H1 (cell line): ENCODE data around the gene KCTD16. TPM values are rescaled to one million over a fixed set of nuclear protein-coding genes. Genes with fewer than 3 reads are reported as not detected.

Experiments
- CTCF ChIA-PET: fragments of 300-600 bp; sonication (Branson Sonifier 250); formaldehyde crosslinking; loops from one replicate; lab custom pipeline; 2021; ENCODE audit not compliant: partially characterized antibody; lab: Charles Lee
- POLR2A ChIA-PET: fragments of 300-600 bp; sonication (Branson Sonifier 250); formaldehyde crosslinking; loops from one replicate; lab custom pipeline; 2021; ENCODE audit warnings: inconsistent platforms; ENCODE audit not compliant: partially characterized antibody; lab: Charles Lee
- DNase-seq, 2 experiments: peaks; one replicate each; pipeline versions ENCODE4 v3.0.0 to v3.0.0-alpha.2; 2010 to 2022; ENCODE audit warnings: low spot score in 2 of 2, low read depth in 1 of 2, mixed read lengths in 1 of 2
- FAIRE-seq: peaks from 2 replicates; lab custom pipeline; 2011; peaks lifted over from hg19 to GRCh38; lab: Jason Lieb, UNC
- H2AFZ ChIP-seq: 2 replicates; pipeline ENCODE4 v1.8.1; 2012; ENCODE audit warnings: low read length, inconsistent platforms
- H2AK5ac ChIP-seq: 2 replicates; pipeline ENCODE4 v1.6.1; 2013; ENCODE audit warnings: low read depth, low read length
- H2BK120ac ChIP-seq: replicated peaks from 2 replicates; pipeline ENCODE3; 2013; ENCODE audit warnings: low read depth, low read length, inconsistent platforms
- H2BK12ac ChIP-seq: 2 replicates; pipeline ENCODE4 v1.6.1; 2013; ENCODE audit warnings: low read depth, low read length
- H2BK15ac ChIP-seq: 2 replicates; pipeline ENCODE4 v1.6.1; 2013; ENCODE audit warnings: low read length
- H2BK20ac ChIP-seq: 2 replicates; pipeline ENCODE4 v1.6.1; 2013; ENCODE audit warnings: low read length
- H2BK5ac ChIP-seq: 2 replicates; pipeline ENCODE4 v1.6.1; 2013; ENCODE audit warnings: low read depth, low read length
- H3K14ac ChIP-seq: 2 replicates; pipeline ENCODE4 v1.6.1; 2013; ENCODE audit warnings: inconsistent platforms; ENCODE audit not compliant: insufficient read length
- H3K18ac ChIP-seq: 2 replicates; pipeline ENCODE4 v1.6.1; 2013; ENCODE audit warnings: low read length; ENCODE audit errors: extremely low read depth
- H3K23ac ChIP-seq: 2 replicates; pipeline ENCODE4 v1.6.1; 2013; ENCODE audit warnings: inconsistent platforms; ENCODE audit not compliant: insufficient read length
- H3K23me2 ChIP-seq: 2 replicates; pipeline ENCODE4 v1.6.1; 2013; ENCODE audit warnings: low read depth, low read length
- H3K27ac ChIP-seq: 2 replicates; pipeline ENCODE4 v1.6.1; 2011; ENCODE audit warnings: low read depth, low read length, inconsistent platforms
- H3K27me3 ChIP-seq, 4 experiments: replicated peaks in 1 of 4; 1 replicate in 1 of 4; 2 replicates in 3 of 4; pipeline versions ENCODE4 v1.6.1 to v1.8.1; 2011 to 2013; ENCODE audit warnings: low read length in 3 of 4, mild to moderate bottlenecking in 3 of 4, inconsistent platforms in 2 of 4, mixed read lengths in 2 of 4, moderate library complexity in 1 of 4; ENCODE audit not compliant: control insufficient read depth in 3 of 4, insufficient read depth in 3 of 4; ENCODE audit errors: extremely low read depth in 1 of 4
- H3K36me3 ChIP-seq, 4 experiments: 2 replicates each; pipeline versions ENCODE4 v1.6.1 to v1.8.1; 2011 to 2013; ENCODE audit warnings: mild to moderate bottlenecking in 4 of 4, low read length in 3 of 4, moderate library complexity in 2 of 4, control low read depth in 1 of 4, inconsistent platforms in 1 of 4; ENCODE audit not compliant: insufficient read depth in 4 of 4, control insufficient read depth in 2 of 4
- H3K4ac ChIP-seq: replicated peaks from 2 replicates; pipeline ENCODE3; 2013; ENCODE audit warnings: low read length, low read depth, mixed read lengths, inconsistent platforms; ENCODE audit not compliant: insufficient read length
- H3K4me1 ChIP-seq, 4 experiments: replicated peaks in 1 of 4; 1 replicate in 1 of 4; 2 replicates in 3 of 4; pipeline versions ENCODE4 v1.6.1 to v1.8.1; 2011 to 2013; ENCODE audit warnings: low read length in 3 of 4, inconsistent platforms in 2 of 4, mixed read lengths in 1 of 4; ENCODE audit not compliant: insufficient read depth in 4 of 4, control insufficient read depth in 3 of 4
- H3K4me2 ChIP-seq, 2 experiments: 2 replicates each; pipeline versions ENCODE4 v1.6.1 to v1.8.1; 2011 to 2013; ENCODE audit warnings: low read depth in 2 of 2, low read length in 2 of 2, control low read depth in 1 of 2, inconsistent platforms in 1 of 2, mild to moderate bottlenecking in 1 of 2; ENCODE audit not compliant: insufficient read depth in 1 of 2
- H3K4me3 ChIP-seq, 4 experiments: fragments of 200-600, 300-600 bp in 1 of 4; sonication (generic), shearing (Covaris generic), sonication (Bioruptor Twin) in 1 of 4; 2 replicates each; pipeline versions ENCODE4 v1.5.1 to v1.8.1; 2011 to 2016; ENCODE audit warnings: low read length in 4 of 4, low read depth in 3 of 4, control low read depth in 2 of 4, inconsistent platforms in 2 of 4, mild to moderate bottlenecking in 2 of 4, mixed read lengths in 1 of 4, moderate library complexity in 1 of 4; ENCODE audit not compliant: insufficient read depth in 2 of 4; ENCODE audit errors: extremely low read depth in 1 of 4
- H3K56ac ChIP-seq: replicated peaks from 2 replicates; pipeline ENCODE3; 2013; ENCODE audit warnings: low read depth, mild to moderate bottlenecking, mixed read lengths, low read length, inconsistent platforms; ENCODE audit not compliant: insufficient read length
- H3K79me1 ChIP-seq: 2 replicates; pipeline ENCODE4 v1.6.1; 2013; ENCODE audit warnings: low read depth, low read length, control low read depth
- H3K79me2 ChIP-seq, 2 experiments: 2 replicates each; pipeline versions ENCODE4 v1.6.1 to v1.8.1; 2012 to 2013; ENCODE audit warnings: low read length in 2 of 2, mild to moderate bottlenecking in 2 of 2, inconsistent platforms in 1 of 2; ENCODE audit not compliant: insufficient read depth in 2 of 2, control insufficient read depth in 1 of 2
- H3K9ac ChIP-seq, 4 experiments: replicated peaks in 1 of 4; 1 replicate in 1 of 4; 2 replicates in 3 of 4; pipeline versions ENCODE4 v1.6.1 to v1.8.1; 2011 to 2013; ENCODE audit warnings: low read depth in 3 of 4, low read length in 3 of 4, control low read depth in 2 of 4, mild to moderate bottlenecking in 2 of 4, moderate library complexity in 2 of 4, inconsistent platforms in 1 of 4; ENCODE audit errors: extremely low read depth in 1 of 4
- H3K9me3 ChIP-seq, 2 experiments: 2 replicates each; pipeline versions ENCODE4 v1.6.1 to v1.8.1; 2012 to 2013; ENCODE audit warnings: mild to moderate bottlenecking in 2 of 2, moderate library complexity in 2 of 2, control low read depth in 1 of 2, inconsistent platforms in 1 of 2, low read depth in 1 of 2, low read length in 1 of 2, mixed read lengths in 1 of 2; ENCODE audit not compliant: insufficient read depth in 2 of 2
- H4K20me1 ChIP-seq, 2 experiments: replicated peaks in 1 of 2; 2 replicates each; pipeline versions ENCODE3 to v1.8.1; 2011 to 2013; ENCODE audit warnings: inconsistent platforms in 2 of 2, low read length in 2 of 2, mild to moderate bottlenecking in 1 of 2; ENCODE audit not compliant: insufficient read depth in 2 of 2, control insufficient read depth in 1 of 2
- H4K5ac ChIP-seq: 2 replicates; pipeline ENCODE4 v1.6.1; 2013; ENCODE audit warnings: low read length, low read depth, mixed read lengths, inconsistent platforms; ENCODE audit not compliant: insufficient read length
- H4K8ac ChIP-seq: 2 replicates; pipeline ENCODE4 v1.8.0; 2013; ENCODE audit warnings: mild to moderate bottlenecking, moderate library complexity, low read length, inconsistent platforms; ENCODE audit not compliant: insufficient read depth; ENCODE audit errors: extremely low read depth
- H4K91ac ChIP-seq: replicated peaks from 2 replicates; pipeline ENCODE3; 2013; ENCODE audit warnings: low read length, mixed read lengths, inconsistent platforms; ENCODE audit not compliant: insufficient read length
- BCL11A ChIP-seq, 2 experiments: IDR thresholded peaks; one replicate each; pipeline ENCODE4 v1.6.1; 2011; ENCODE audit warnings: low read depth in 2 of 2, low read length in 2 of 2, mild to moderate bottlenecking in 2 of 2
- MAFK ChIP-seq: IDR thresholded peaks from 2 replicates; pipeline ENCODE4 v1.6.1; 2012; ENCODE audit warnings: low read depth, mild to moderate bottlenecking, improper control_type of control experiment, low read length
- RXRA ChIP-seq: IDR thresholded peaks from 2 replicates; pipeline ENCODE4 v1.6.1; 2011; ENCODE audit warnings: low read depth, mild to moderate bottlenecking, low read length, moderate library complexity; ENCODE audit not compliant: insufficient read depth
- SP1 ChIP-seq: IDR thresholded peaks from 2 replicates; pipeline ENCODE4 v1.6.1; 2011; ENCODE audit warnings: low read depth, low read length
- SP4 ChIP-seq: IDR thresholded peaks from 2 replicates; pipeline ENCODE4 v1.6.1; 2012; ENCODE audit warnings: low read length, inconsistent platforms
- WGBS, 2 experiments: shearing (Covaris generic) in 1 of 2; methylation state at CpG; one replicate each; pipeline versions ENCODE4 v1.1.6 to v1.1.7; 2013 to 2015; ENCODE audit warnings: low lambda C conversion rate in 2 of 2, mixed read lengths in 2 of 2, inconsistent platforms in 1 of 2, low coverage in 1 of 2, missing lambda C conversion rate in 1 of 2; ENCODE audit not compliant: insufficient replicate concordance in 2 of 2, insufficient coverage in 1 of 2, insufficient read length in 1 of 2; ENCODE audit errors: extremely low coverage in 1 of 2, missing lambda C conversion rate in 1 of 2; 5-methylcytosine and 5-hydroxymethylcytosine counted together
- polyA plus RNA-seq, 7 experiments: library from polyadenylated mRNA; depleted of rRNA in 3 of 7; stranded (reverse) in 5 of 7; unstranded in 2 of 7; fragments of >200 nt in 5 of 7; fragments of 200-250 nt in 2 of 7; gene quantifications; 1 replicate in 5 of 7; 2 replicates in 1 of 7; 4 replicates in 1 of 7; pipeline versions ENCODE4 v1.2.1 to v1.2.3, GENCODE V29; 2011 to 2013; ENCODE audit warnings: missing spikeins in 2 of 7, mixed read lengths in 2 of 7
- total RNA-seq: library from RNA; stranded (reverse); fragmentation: NEBNext Ultra II Directional; extraction: Animal tissue kit (Norgen Biotek cat#: 25700); gene quantifications from 2 replicates; pipeline ENCODE4 v1.2.1, GENCODE V29; 2021

The KCTD16 gene
- total and polyA plus RNA-seq, 2 of the 8 experiments (the other 6 are each of a cell fraction or from before 2014, with no cell fraction given) = 0.03 to 0.24 TPM

DNA sequence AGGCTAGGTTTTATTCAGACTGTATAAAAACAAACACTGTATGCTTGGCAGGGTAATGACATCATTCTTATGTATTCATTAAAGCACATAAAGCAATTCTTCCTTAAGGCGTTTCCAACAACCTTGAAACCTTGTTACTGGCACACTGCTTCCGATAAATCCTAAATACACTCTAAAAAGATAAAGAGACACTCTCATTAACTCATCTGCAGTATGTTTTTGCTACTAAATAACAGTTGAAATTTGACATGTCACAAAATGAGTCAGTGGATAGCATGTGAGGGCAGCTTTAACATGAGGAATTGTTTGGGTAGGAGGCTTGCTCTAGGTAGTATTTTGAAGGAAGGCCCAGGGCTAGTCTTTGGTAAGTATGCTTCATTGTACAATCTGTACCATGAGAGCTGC is 13.9 kb upstream of the KCTD16 start:
- H3K27me3 ChIP-seq = no peaks in the 10 kb centered on the region
- H4K5ac ChIP-seq = no peak overlapping the region
- H4K20me1 ChIP-seq = no peaks in the 10 kb centered on the region
- H2BK120ac ChIP-seq = no peak overlapping the region
- H4K91ac ChIP-seq = no peak overlapping the region
- H3K56ac ChIP-seq = no peak overlapping the region
- no peaks in the 10 kb centered on the region for H3K4me1 ChIP-seq
- no peak for FAIRE-seq
- H3K18ac ChIP-seq = no peak overlapping the region
- no peak overlapping the region for H3K4ac ChIP-seq
- H3K79me1 ChIP-seq = no peaks in the 10 kb centered on the region
- no peak overlapping the region for H3K14ac ChIP-seq
- H2AK5ac ChIP-seq = no peak overlapping the region
- ChIA-PET CTCF (interaction anchor here (0.7 to 0.8 kb wide), 2 partner anchors 14 kb away, joined by 3 read pairs; partner anchors contain the start of genes KCTD16 and YIPF5), POLR2A (no interaction called here)
- H3K9ac ChIP-seq = no peak overlapping the region
- H3K79me2 ChIP-seq = no peaks in the 10 kb centered on the region
- H3K4me2 ChIP-seq = no peak overlapping the region
- peaks cover 4 to 27% (median 13%) of the 10 kb centered on the region in 4 experiments; a peak in 7 of 8 replicates for H3K36me3 ChIP-seq
- no peak overlapping the region for H3K4me3 ChIP-seq
- H2BK12ac ChIP-seq = no peak overlapping the region
- H4K8ac ChIP-seq = no peak overlapping the region
- WGBS, 2 experiments = 91% methylated on average over 2 of the region's 2 CpGs; no CpG with 5 or more reads in 1 of the 2 experiments
- no peak overlapping the region for H3K23ac ChIP-seq
- no peaks in the 10 kb centered on the region for H3K23me2 ChIP-seq
- H2BK20ac ChIP-seq = no peak overlapping the region
- H3K27ac ChIP-seq = no peak overlapping the region
- no peak overlapping the region for H2AFZ ChIP-seq
- no peak for DNase-seq
- no peak overlapping the region for H2BK15ac ChIP-seq
- no peaks in the 10 kb centered on the region for H3K9me3 ChIP-seq
- no peak overlapping the region for H2BK5ac ChIP-seq
- no peak for TF ChIP-seq SP4
- TF ChIP-seq RXRA = no peak
- no peak for TF ChIP-seq MAFK
- no peak for TF ChIP-seq BCL11A (IDR thresholded peaks at IDR 0.05; ENCODE audit: low read depth in 2 of 2, low read length in 2 of 2)
- no peak for TF ChIP-seq SP1
